H1 (cell line): ENCODE data around the gene FARS2. TPM values are rescaled to one million over a fixed set of nuclear protein-coding genes. Genes with fewer than 3 reads are reported as not detected.

Experiments used
- CTCF ChIA-PET: fragments of 300-600 bp; sonication (Branson Sonifier 250); formaldehyde crosslinking; loops from one replicate; lab custom pipeline; 2021; ENCODE audit not compliant: partially characterized antibody; lab: Charles Lee
- POLR2A ChIA-PET: fragments of 300-600 bp; sonication (Branson Sonifier 250); formaldehyde crosslinking; loops from one replicate; lab custom pipeline; 2021; ENCODE audit warnings: inconsistent platforms; ENCODE audit not compliant: partially characterized antibody; lab: Charles Lee
- DNase-seq, 2 experiments: peaks; one replicate each; pipeline versions ENCODE4 v3.0.0 to v3.0.0-alpha.2; 2010 to 2022; ENCODE audit warnings: low spot score in 2 of 2, low read depth in 1 of 2, mixed read lengths in 1 of 2
- FAIRE-seq: peaks from 2 replicates; lab custom pipeline; 2011; peaks lifted over from hg19 to GRCh38; lab: Jason Lieb, UNC
- H2AFZ ChIP-seq: 2 replicates; pipeline ENCODE4 v1.8.1; 2012; ENCODE audit warnings: low read length, inconsistent platforms
- H2AK5ac ChIP-seq: 2 replicates; pipeline ENCODE4 v1.6.1; 2013; ENCODE audit warnings: low read depth, low read length
- H2BK120ac ChIP-seq: replicated peaks from 2 replicates; pipeline ENCODE3; 2013; ENCODE audit warnings: low read depth, low read length, inconsistent platforms
- H2BK12ac ChIP-seq: 2 replicates; pipeline ENCODE4 v1.6.1; 2013; ENCODE audit warnings: low read depth, low read length
- H2BK15ac ChIP-seq: 2 replicates; pipeline ENCODE4 v1.6.1; 2013; ENCODE audit warnings: low read length
- H2BK20ac ChIP-seq: 2 replicates; pipeline ENCODE4 v1.6.1; 2013; ENCODE audit warnings: low read length
- H2BK5ac ChIP-seq: 2 replicates; pipeline ENCODE4 v1.6.1; 2013; ENCODE audit warnings: low read depth, low read length
- H3K14ac ChIP-seq: 2 replicates; pipeline ENCODE4 v1.6.1; 2013; ENCODE audit warnings: inconsistent platforms; ENCODE audit not compliant: insufficient read length
- H3K18ac ChIP-seq: 2 replicates; pipeline ENCODE4 v1.6.1; 2013; ENCODE audit warnings: low read length; ENCODE audit errors: extremely low read depth
- H3K23ac ChIP-seq: 2 replicates; pipeline ENCODE4 v1.6.1; 2013; ENCODE audit warnings: inconsistent platforms; ENCODE audit not compliant: insufficient read length
- H3K23me2 ChIP-seq: 2 replicates; pipeline ENCODE4 v1.6.1; 2013; ENCODE audit warnings: low read depth, low read length
- H3K27ac ChIP-seq: 2 replicates; pipeline ENCODE4 v1.6.1; 2011; ENCODE audit warnings: low read depth, low read length, inconsistent platforms
- H3K27me3 ChIP-seq, 4 experiments: replicated peaks in 1 of 4; 1 replicate in 1 of 4; 2 replicates in 3 of 4; pipeline versions ENCODE4 v1.6.1 to v1.8.1; 2011 to 2013; ENCODE audit warnings: low read length in 3 of 4, mild to moderate bottlenecking in 3 of 4, inconsistent platforms in 2 of 4, mixed read lengths in 2 of 4, moderate library complexity in 1 of 4; ENCODE audit not compliant: control insufficient read depth in 3 of 4, insufficient read depth in 3 of 4; ENCODE audit errors: extremely low read depth in 1 of 4
- H3K36me3 ChIP-seq, 4 experiments: 2 replicates each; pipeline versions ENCODE4 v1.6.1 to v1.8.1; 2011 to 2013; ENCODE audit warnings: mild to moderate bottlenecking in 4 of 4, low read length in 3 of 4, moderate library complexity in 2 of 4, control low read depth in 1 of 4, inconsistent platforms in 1 of 4; ENCODE audit not compliant: insufficient read depth in 4 of 4, control insufficient read depth in 2 of 4
- H3K4ac ChIP-seq: replicated peaks from 2 replicates; pipeline ENCODE3; 2013; ENCODE audit warnings: low read length, low read depth, mixed read lengths, inconsistent platforms; ENCODE audit not compliant: insufficient read length
- H3K4me1 ChIP-seq, 4 experiments: replicated peaks in 1 of 4; 1 replicate in 1 of 4; 2 replicates in 3 of 4; pipeline versions ENCODE4 v1.6.1 to v1.8.1; 2011 to 2013; ENCODE audit warnings: low read length in 3 of 4, inconsistent platforms in 2 of 4, mixed read lengths in 1 of 4; ENCODE audit not compliant: insufficient read depth in 4 of 4, control insufficient read depth in 3 of 4
- H3K4me2 ChIP-seq, 2 experiments: 2 replicates each; pipeline versions ENCODE4 v1.6.1 to v1.8.1; 2011 to 2013; ENCODE audit warnings: low read depth in 2 of 2, low read length in 2 of 2, control low read depth in 1 of 2, inconsistent platforms in 1 of 2, mild to moderate bottlenecking in 1 of 2; ENCODE audit not compliant: insufficient read depth in 1 of 2
- H3K4me3 ChIP-seq, 4 experiments: fragments of 200-600, 300-600 bp in 1 of 4; sonication (generic), shearing (Covaris generic), sonication (Bioruptor Twin) in 1 of 4; 2 replicates each; pipeline versions ENCODE4 v1.5.1 to v1.8.1; 2011 to 2016; ENCODE audit warnings: low read length in 4 of 4, low read depth in 3 of 4, control low read depth in 2 of 4, inconsistent platforms in 2 of 4, mild to moderate bottlenecking in 2 of 4, mixed read lengths in 1 of 4, moderate library complexity in 1 of 4; ENCODE audit not compliant: insufficient read depth in 2 of 4; ENCODE audit errors: extremely low read depth in 1 of 4
- H3K56ac ChIP-seq: replicated peaks from 2 replicates; pipeline ENCODE3; 2013; ENCODE audit warnings: low read depth, mild to moderate bottlenecking, mixed read lengths, low read length, inconsistent platforms; ENCODE audit not compliant: insufficient read length
- H3K79me1 ChIP-seq: 2 replicates; pipeline ENCODE4 v1.6.1; 2013; ENCODE audit warnings: low read depth, low read length, control low read depth
- H3K79me2 ChIP-seq, 2 experiments: 2 replicates each; pipeline versions ENCODE4 v1.6.1 to v1.8.1; 2012 to 2013; ENCODE audit warnings: low read length in 2 of 2, mild to moderate bottlenecking in 2 of 2, inconsistent platforms in 1 of 2; ENCODE audit not compliant: insufficient read depth in 2 of 2, control insufficient read depth in 1 of 2
- H3K9ac ChIP-seq, 4 experiments: replicated peaks in 1 of 4; 1 replicate in 1 of 4; 2 replicates in 3 of 4; pipeline versions ENCODE4 v1.6.1 to v1.8.1; 2011 to 2013; ENCODE audit warnings: low read depth in 3 of 4, low read length in 3 of 4, control low read depth in 2 of 4, mild to moderate bottlenecking in 2 of 4, moderate library complexity in 2 of 4, inconsistent platforms in 1 of 4; ENCODE audit errors: extremely low read depth in 1 of 4
- H3K9me3 ChIP-seq, 2 experiments: 2 replicates each; pipeline versions ENCODE4 v1.6.1 to v1.8.1; 2012 to 2013; ENCODE audit warnings: mild to moderate bottlenecking in 2 of 2, moderate library complexity in 2 of 2, control low read depth in 1 of 2, inconsistent platforms in 1 of 2, low read depth in 1 of 2, low read length in 1 of 2, mixed read lengths in 1 of 2; ENCODE audit not compliant: insufficient read depth in 2 of 2
- H4K20me1 ChIP-seq, 2 experiments: replicated peaks in 1 of 2; 2 replicates each; pipeline versions ENCODE3 to v1.8.1; 2011 to 2013; ENCODE audit warnings: inconsistent platforms in 2 of 2, low read length in 2 of 2, mild to moderate bottlenecking in 1 of 2; ENCODE audit not compliant: insufficient read depth in 2 of 2, control insufficient read depth in 1 of 2
- H4K5ac ChIP-seq: 2 replicates; pipeline ENCODE4 v1.6.1; 2013; ENCODE audit warnings: low read length, low read depth, mixed read lengths, inconsistent platforms; ENCODE audit not compliant: insufficient read length
- H4K8ac ChIP-seq: 2 replicates; pipeline ENCODE4 v1.8.0; 2013; ENCODE audit warnings: mild to moderate bottlenecking, moderate library complexity, low read length, inconsistent platforms; ENCODE audit not compliant: insufficient read depth; ENCODE audit errors: extremely low read depth
- H4K91ac ChIP-seq: replicated peaks from 2 replicates; pipeline ENCODE3; 2013; ENCODE audit warnings: low read length, mixed read lengths, inconsistent platforms; ENCODE audit not compliant: insufficient read length
- CBX8 ChIP-seq: fragments of 300-800, 300-1000 bp; sonication (generic); IDR thresholded peaks from 2 replicates; pipeline ENCODE4 v1.7.1; 2016; ENCODE audit warnings: low read depth, low read length, borderline replicate concordance
- CHD1 ChIP-seq: IDR thresholded peaks from 2 replicates; pipeline ENCODE4 v1.6.1; 2012; ENCODE audit warnings: low read depth, low read length, improper control_type of control experiment
- EGR1 ChIP-seq: IDR thresholded peaks from 2 replicates; pipeline ENCODE4 v1.6.1; 2011; ENCODE audit warnings: low read depth, low read length, borderline replicate concordance
- EP300 ChIP-seq, 2 experiments: IDR thresholded peaks; 1 replicate in 1 of 2; 2 replicates in 1 of 2; pipeline ENCODE4 v1.6.1; 2011 to 2012; ENCODE audit warnings: low read depth in 2 of 2, low read length in 2 of 2, mild to moderate bottlenecking in 2 of 2, borderline replicate concordance in 1 of 2, inconsistent platforms in 1 of 2, moderate library complexity in 1 of 2
- KDM4A ChIP-seq: IDR thresholded peaks from one replicate; pipeline ENCODE4 v1.7.1; 2012; ENCODE audit warnings: low read depth, mild to moderate bottlenecking, moderate library complexity, low read length, inconsistent platforms; ENCODE audit not compliant: severe bottlenecking
- NANOG ChIP-seq: IDR thresholded peaks from 2 replicates; pipeline ENCODE4 v1.6.1; 2011; ENCODE audit warnings: low read length, low read depth, mild to moderate bottlenecking, inconsistent platforms; ENCODE audit not compliant: insufficient read depth, poor library complexity, severe bottlenecking
- POLR2AphosphoS5 ChIP-seq: IDR thresholded peaks from 2 replicates; pipeline ENCODE4 v1.6.1; 2011; ENCODE audit warnings: low read depth, low read length
- SP4 ChIP-seq: IDR thresholded peaks from 2 replicates; pipeline ENCODE4 v1.6.1; 2012; ENCODE audit warnings: low read length, inconsistent platforms
- SUZ12 ChIP-seq: fragments of 200-600 bp; sonication (generic); IDR thresholded peaks from 2 replicates; pipeline ENCODE4 v1.6.1; 2012; ENCODE audit warnings: mild to moderate bottlenecking, inconsistent platforms, low read length, moderate library complexity, mixed read lengths
- TCF12 ChIP-seq: IDR thresholded peaks from 2 replicates; pipeline ENCODE4 v1.6.1; 2011; ENCODE audit warnings: low read depth, mild to moderate bottlenecking, low read length
- YY1 ChIP-seq: IDR thresholded peaks from 2 replicates; pipeline ENCODE4 v1.6.1; 2011; ENCODE audit warnings: low read depth, mild to moderate bottlenecking, low read length
- WGBS, 2 experiments: shearing (Covaris generic) in 1 of 2; methylation state at CpG; one replicate each; pipeline versions ENCODE4 v1.1.6 to v1.1.7; 2013 to 2015; ENCODE audit warnings: low lambda C conversion rate in 2 of 2, mixed read lengths in 2 of 2, inconsistent platforms in 1 of 2, low coverage in 1 of 2, missing lambda C conversion rate in 1 of 2; ENCODE audit not compliant: insufficient replicate concordance in 2 of 2, insufficient coverage in 1 of 2, insufficient read length in 1 of 2; ENCODE audit errors: extremely low coverage in 1 of 2, missing lambda C conversion rate in 1 of 2; 5-methylcytosine and 5-hydroxymethylcytosine counted together
- polyA plus RNA-seq, 7 experiments: library from polyadenylated mRNA; depleted of rRNA in 3 of 7; stranded (reverse) in 5 of 7; unstranded in 2 of 7; fragments of >200 nt in 5 of 7; fragments of 200-250 nt in 2 of 7; gene quantifications; 1 replicate in 5 of 7; 2 replicates in 1 of 7; 4 replicates in 1 of 7; pipeline versions ENCODE4 v1.2.1 to v1.2.3, GENCODE V29; 2011 to 2013; ENCODE audit warnings: missing spikeins in 2 of 7, mixed read lengths in 2 of 7
- total RNA-seq: library from RNA; stranded (reverse); fragmentation: NEBNext Ultra II Directional; extraction: Animal tissue kit (Norgen Biotek cat#: 25700); gene quantifications from 2 replicates; pipeline ENCODE4 v1.2.1, GENCODE V29; 2021
- TF ChIP-seq, protein P1 (sequence below): IDR thresholded peaks from 2 replicates; pipeline ENCODE4 v1.6.1; 2012; ENCODE audit warnings: low read length, inconsistent platforms

The FARS2 gene
- total and polyA plus RNA-seq, 2 of the 8 experiments (the other 6 are each of a cell fraction or from before 2014, with no cell fraction given) = 11.7 to 14.4 TPM

DNA sequence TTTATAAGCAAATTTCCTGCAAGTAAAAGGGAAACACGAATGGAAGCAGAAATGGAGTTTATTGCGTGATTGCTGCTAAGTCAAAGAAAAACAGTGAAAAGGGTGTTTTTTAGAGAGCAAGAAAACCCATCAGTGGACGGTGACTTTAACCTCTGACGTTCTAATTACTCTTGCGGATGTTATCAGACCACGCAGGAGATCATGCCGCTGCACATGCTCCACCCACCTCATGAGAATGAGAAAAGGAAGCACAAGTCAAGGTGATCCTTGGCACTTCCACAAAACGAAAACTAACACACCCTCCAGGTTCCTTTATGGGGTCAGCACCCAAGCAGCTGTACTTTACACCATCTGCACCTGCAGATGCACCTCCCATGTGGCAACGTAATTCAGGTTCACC, 45.5 kb upstream of the FARS2 start:
- no peak overlapping the region for H2BK5ac ChIP-seq
- peaks cover 3 to 15% (median 11%) of the 10 kb centered on the region in 4 experiments for H3K36me3 ChIP-seq
- no peak overlapping the region; the same call in 1 of the 2 replicates for H2BK20ac ChIP-seq
- no peak overlapping the region for H3K56ac ChIP-seq
- no peak overlapping the region for H3K18ac ChIP-seq
- DNase-seq = no peak
- H3K4me3 ChIP-seq = no peak overlapping the region
- H4K20me1 ChIP-seq = peaks cover 2 to 3% of the 10 kb centered on the region in 2 experiments
- H3K27ac ChIP-seq = no peak overlapping the region
- ChIA-PET POLR2A (interaction anchor here (0.6 kb wide), 1 partner anchor 780 kb away, joined by 3 read pairs; no protein-coding TSS in a partner anchor), CTCF (interaction anchor here (0.7 to 11.9 kb wide), 16 partner anchors 11 to 804 kb away, joined by 3 to 129 read pairs (median 5); no protein-coding TSS in a partner anchor)
- H2BK120ac ChIP-seq = no peak overlapping the region
- 0 out of 7 replicates have a peak, but pooled peaks cover 0 to 2% (median 0%) of the 10 kb centered on the region in 4 experiments for H3K4me1 ChIP-seq
- H3K14ac ChIP-seq = no peak overlapping the region
- no peak overlapping the region for H4K91ac ChIP-seq
- H3K79me1 ChIP-seq = peaks cover 2% of the 10 kb centered on the region; the same call in 1 of the 2 replicates
- no peaks in the 10 kb centered on the region for H3K79me2 ChIP-seq
- WGBS, 2 experiments = 92% methylated on average over 9 of the region's 9 CpGs; no CpG with 5 or more reads in 1 of the 2 experiments
- H3K23ac ChIP-seq = no peak overlapping the region
- no peak overlapping the region for H4K8ac ChIP-seq
- H3K9ac ChIP-seq = no peak overlapping the region
- H3K23me2 ChIP-seq = no peaks in the 10 kb centered on the region
- no peak overlapping the region for H2AFZ ChIP-seq
- H2BK15ac ChIP-seq = no peak overlapping the region
- H3K27me3 ChIP-seq = no peaks in the 10 kb centered on the region
- FAIRE-seq = no peak
- H3K4ac ChIP-seq = no peak overlapping the region
- no peaks in the 10 kb centered on the region for H3K9me3 ChIP-seq
- H2BK12ac ChIP-seq = no peak overlapping the region
- H4K5ac ChIP-seq = no peak overlapping the region
- H2AK5ac ChIP-seq = no peak overlapping the region
- no peak overlapping the region for H3K4me2 ChIP-seq
- TF ChIP-seq YY1 (no peak), NANOG (no peak), TCF12 (no peak), EGR1 (no peak), CHD1 (no peak), POLR2AphosphoS5 (no peak), EP300 (IDR thresholded peaks at IDR 0.05; ENCODE audit: borderline replicate concordance in 1 of 2, low read depth in 2 of 2, low read length in 2 of 2) (no peak), SP4 (no peak), KDM4A (no peak), CBX8 (no peak), SUZ12 (no peak)
- TF ChIP-seq, protein P1, sequence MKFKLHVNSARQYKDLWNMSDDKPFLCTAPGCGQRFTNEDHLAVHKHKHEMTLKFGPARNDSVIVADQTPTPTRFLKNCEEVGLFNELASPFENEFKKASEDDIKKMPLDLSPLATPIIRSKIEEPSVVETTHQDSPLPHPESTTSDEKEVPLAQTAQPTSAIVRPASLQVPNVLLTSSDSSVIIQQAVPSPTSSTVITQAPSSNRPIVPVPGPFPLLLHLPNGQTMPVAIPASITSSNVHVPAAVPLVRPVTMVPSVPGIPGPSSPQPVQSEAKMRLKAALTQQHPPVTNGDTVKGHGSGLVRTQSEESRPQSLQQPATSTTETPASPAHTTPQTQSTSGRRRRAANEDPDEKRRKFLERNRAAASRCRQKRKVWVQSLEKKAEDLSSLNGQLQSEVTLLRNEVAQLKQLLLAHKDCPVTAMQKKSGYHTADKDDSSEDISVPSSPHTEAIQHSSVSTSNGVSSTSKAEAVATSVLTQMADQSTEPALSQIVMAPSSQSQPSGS = no peak
